ENCODE data around the gene SAMD15.

- no peak for TF ChIP-seq POLR2AphosphoS5 (IDR thresholded peaks at IDR 0.05; ENCODE audit: low read depth)
- no peak for TF ChIP-seq CTCF (IDR thresholded peaks at IDR 0.05; ENCODE audit: insufficient read depth, low read length)
- no peak for TF ChIP-seq REST (IDR thresholded peaks at IDR 0.05; ENCODE audit: insufficient replicate concordance, low read depth)
Measured at GRCh38 chr14:77342726-77343397, 34.3 kb upstream of the SAMD15 start.
